H9 (cell line): ENCODE results near the gene CLEC16A. TPM values are rescaled to one million over a fixed set of nuclear protein-coding genes. Genes with fewer than 3 reads are reported as not detected.

Experiments
- DNase-seq: peaks from one replicate; pipeline ENCODE4 v3.0.0-alpha.2; 2017
- H2AFZ ChIP-seq: one replicate; pipeline ENCODE4 v1.6.1; 2013; ENCODE audit warnings: mild to moderate bottlenecking, low read length, control low read depth, moderate library complexity
- H2AK5ac ChIP-seq: 2 replicates; pipeline ENCODE4 v1.6.1; 2013; ENCODE audit warnings: low read length, control low read depth, mixed read lengths; ENCODE audit not compliant: insufficient read length
- H2BK120ac ChIP-seq: one replicate; pipeline ENCODE4 v1.6.1; 2013; ENCODE audit warnings: low read depth, mild to moderate bottlenecking, low read length, control low read depth, inconsistent platforms; ENCODE audit not compliant: poor library complexity, severe bottlenecking
- H2BK12ac ChIP-seq: 2 replicates; pipeline ENCODE4 v1.6.1; 2013; ENCODE audit warnings: low read length, control low read depth, mixed read lengths, low read depth; ENCODE audit not compliant: insufficient read length
- H2BK15ac ChIP-seq: 2 replicates; pipeline ENCODE4 v1.6.1; 2013; ENCODE audit warnings: low read depth, low read length, control low read depth
- H2BK20ac ChIP-seq: one replicate; pipeline ENCODE4 v1.6.1; 2013; ENCODE audit warnings: low read depth, mild to moderate bottlenecking, low read length, control low read depth, inconsistent platforms; ENCODE audit not compliant: poor library complexity, severe bottlenecking
- H2BK5ac ChIP-seq: 2 replicates; pipeline ENCODE4 v1.6.1; 2013; ENCODE audit warnings: low read length, control low read depth, mixed read lengths; ENCODE audit not compliant: insufficient read length
- H3K14ac ChIP-seq: 2 replicates; pipeline ENCODE4 v1.6.1; 2013; ENCODE audit warnings: low read length, control low read depth; ENCODE audit not compliant: insufficient read depth
- H3K18ac ChIP-seq: 2 replicates; pipeline ENCODE4 v1.6.1; 2013; ENCODE audit warnings: low read depth, mild to moderate bottlenecking, mixed read lengths, low read length, control low read depth; ENCODE audit not compliant: insufficient read length
- H3K23ac ChIP-seq: 2 replicates; pipeline ENCODE4 v1.6.1; 2013; ENCODE audit warnings: low read length, control low read depth, mixed read lengths, low read depth; ENCODE audit not compliant: insufficient read length
- H3K23me2 ChIP-seq: 2 replicates; pipeline ENCODE4 v1.6.1; 2013; ENCODE audit warnings: low read depth, mild to moderate bottlenecking, mixed read lengths, low read length, control low read depth; ENCODE audit not compliant: insufficient read length, poor library complexity, severe bottlenecking
- H3K27ac ChIP-seq: 2 replicates; pipeline ENCODE4 v1.5.1; 2013; ENCODE audit warnings: low read length, control low read depth, mixed read lengths, low read depth; ENCODE audit not compliant: insufficient read length
- H3K27me3 ChIP-seq: 2 replicates; pipeline ENCODE4 v1.6.1; 2013; ENCODE audit warnings: low read length, control low read depth, inconsistent platforms; ENCODE audit not compliant: insufficient read depth
- H3K4ac ChIP-seq: 2 replicates; pipeline ENCODE4 v1.6.1; 2013; ENCODE audit warnings: low read depth, mild to moderate bottlenecking, control low read depth, inconsistent platforms, low read length, moderate library complexity
- H3K4me1 ChIP-seq: 2 replicates; pipeline ENCODE4 v1.6.1; 2013; ENCODE audit warnings: low read length, control low read depth, inconsistent platforms; ENCODE audit not compliant: insufficient read depth
- H3K4me2 ChIP-seq: 2 replicates; pipeline ENCODE4 v1.6.1; 2013; ENCODE audit warnings: low read length, control low read depth, mixed read lengths; ENCODE audit not compliant: insufficient read length, insufficient read depth
- H3K56ac ChIP-seq: 2 replicates; pipeline ENCODE4 v1.6.1; 2013; ENCODE audit warnings: low read depth, mild to moderate bottlenecking, mixed read lengths, low read length, control low read depth; ENCODE audit not compliant: insufficient read length
- H3K79me1 ChIP-seq: 2 replicates; pipeline ENCODE4 v1.6.1; 2013; ENCODE audit warnings: low read depth, mild to moderate bottlenecking, moderate library complexity, low read length, control low read depth, inconsistent platforms; ENCODE audit not compliant: insufficient read depth, poor library complexity, severe bottlenecking
- H3K79me2 ChIP-seq: 2 replicates; pipeline ENCODE4 v1.6.1; 2013; ENCODE audit warnings: low read length, control low read depth, inconsistent platforms; ENCODE audit not compliant: insufficient read depth
- H3K9ac ChIP-seq: 2 replicates; pipeline ENCODE4 v1.6.1; 2013; ENCODE audit warnings: low read length, control low read depth, mixed read lengths; ENCODE audit not compliant: insufficient read length; ENCODE audit errors: extremely low read depth
- H3K9me3 ChIP-seq: one replicate; pipeline ENCODE4 v1.6.1; 2013; ENCODE audit warnings: low read depth, low read length, inconsistent platforms; ENCODE audit not compliant: control insufficient read depth
- H3T11ph ChIP-seq: one replicate; pipeline ENCODE4 v1.6.1; 2013; ENCODE audit warnings: mild to moderate bottlenecking, low read length, control low read depth, inconsistent platforms
- H4K20me1 ChIP-seq: one replicate; pipeline ENCODE4 v1.6.1; 2013; ENCODE audit not compliant: control insufficient read depth, insufficient read length, insufficient read depth
- H4K5ac ChIP-seq: 2 replicates; pipeline ENCODE4 v1.6.1; 2013; ENCODE audit warnings: low read depth, mild to moderate bottlenecking, mixed read lengths, low read length, control low read depth; ENCODE audit not compliant: insufficient read length
- H4K8ac ChIP-seq: replicated peaks from 2 replicates; pipeline ENCODE4 v1.6.1; 2013; ENCODE audit warnings: low read length, control low read depth, mixed read lengths, low read depth; ENCODE audit not compliant: insufficient read length
- H4K91ac ChIP-seq: 2 replicates; pipeline ENCODE4 v1.6.1; 2013; ENCODE audit warnings: low read depth, mild to moderate bottlenecking, moderate library complexity, mixed read lengths, low read length, control low read depth; ENCODE audit not compliant: insufficient read length
- H3K27ac Mint-ChIP-seq, 3 experiments: 2 replicates in 2 of 3; 3 replicates in 1 of 3; pipeline ENCODE4 v1.8.0; 2020 to 2021; ENCODE audit warnings: mixed read lengths in 3 of 3, mild to moderate bottlenecking in 1 of 3, moderate library complexity in 1 of 3
- H3K27me3 Mint-ChIP-seq: 2 replicates; pipeline ENCODE4 v1.8.0; 2021; ENCODE audit warnings: low read depth, mild to moderate bottlenecking, moderate library complexity, mixed read lengths
- H3K36me3 Mint-ChIP-seq, 3 experiments: 2 replicates in 2 of 3; 3 replicates in 1 of 3; pipeline ENCODE4 v1.8.0; 2020 to 2021; ENCODE audit warnings: low read depth in 3 of 3, mixed read lengths in 3 of 3; ENCODE audit not compliant: insufficient read depth in 1 of 3
- H3K4me1 Mint-ChIP-seq, 2 experiments: 2 replicates each; pipeline ENCODE4 v1.8.0; 2020; ENCODE audit warnings: mixed read lengths in 2 of 2
- H3K4me3 Mint-ChIP-seq, 2 experiments: 2 replicates in 1 of 2; 3 replicates in 1 of 2; pipeline ENCODE4 v1.8.0; 2020 to 2021; ENCODE audit warnings: mild to moderate bottlenecking in 2 of 2, mixed read lengths in 2 of 2, moderate library complexity in 1 of 2
- H3K9me3 Mint-ChIP-seq, 2 experiments: 2 replicates in 1 of 2; 3 replicates in 1 of 2; pipeline ENCODE4 v1.8.0; 2020; ENCODE audit warnings: mild to moderate bottlenecking in 2 of 2, mixed read lengths in 2 of 2, moderate library complexity in 1 of 2
- CTCF ChIP-seq: fragments of 200-600 bp; sonication (generic); conservative IDR thresholded peaks from 3 replicates; pipeline ENCODE4 v1.8.0; 2021; ENCODE audit warnings: antibody characterized with exemption, mild to moderate bottlenecking
- WGBS: extraction: QIAGEN DNeasy Blood & Tissue Kit; methylation state at CpG from one replicate; pipeline ENCODE4 v1.1.7; 2013; ENCODE audit warnings: missing lambda C conversion rate, low lambda C conversion rate, mixed read lengths; ENCODE audit not compliant: insufficient read length; ENCODE audit errors: extremely low coverage; 5-methylcytosine and 5-hydroxymethylcytosine counted together
- total RNA-seq: library from RNA; stranded (reverse); gene quantifications from 2 replicates; pipeline ENCODE4 v1.2.1, GENCODE V29; 2021

The CLEC16A gene
- total RNA-seq, 1 experiment from 2014 or later, result 15.2 TPM

GRCh38 chr16:11129378-11129781, 185.0 kb downstream of the CLEC16A start:
- no peak overlapping the region for H3K4me2 ChIP-seq
- H2BK20ac ChIP-seq, result no peak overlapping the region
- H3K23ac ChIP-seq, result no peak overlapping the region
- H2BK5ac ChIP-seq, result no peak overlapping the region
- H3K79me1 ChIP-seq, result no peaks in the 10 kb centered on the region
- no peak overlapping the region for H2BK15ac ChIP-seq
- Mint-ChIP-seq H3K9me3 (no peaks in the 10 kb centered on the region), H3K27ac (no peak overlapping the region; a peak in 1 of 7 replicates), H3K4me1 (peaks cover 6 to 9% of the 10 kb centered on the region in 2 experiments), H3K27me3 (no peaks in the 10 kb centered on the region), H3K4me3 (no peak overlapping the region), H3K36me3 (peaks cover 0 to 4% (median 0%) of the 10 kb centered on the region in 3 experiments; a peak in 1 of 7 replicates)
- H3K4ac ChIP-seq, result no peak overlapping the region
- H3K27ac ChIP-seq, result no peak overlapping the region
- no peak overlapping the region for H3K56ac ChIP-seq
- H2AK5ac ChIP-seq, result no peak overlapping the region
- H3K9me3 ChIP-seq, result no peaks in the 10 kb centered on the region
- H3T11ph ChIP-seq, result no peak overlapping the region
- TF ChIP-seq CTCF, result no peak
- H4K91ac ChIP-seq, result no peak overlapping the region
- H3K14ac ChIP-seq, result no peak overlapping the region
- no peaks in the 10 kb centered on the region for H3K79me2 ChIP-seq
- H3K23me2 ChIP-seq, result no peaks in the 10 kb centered on the region
- no peaks in the 10 kb centered on the region for H4K20me1 ChIP-seq
- no peaks in the 10 kb centered on the region for H3K27me3 ChIP-seq
- WGBS, result no CpG with 5 or more reads among the region's 4 CpGs
- H3K18ac ChIP-seq, result no peak overlapping the region
- H4K5ac ChIP-seq, result no peak overlapping the region
- H3K9ac ChIP-seq, result no peak overlapping the region
- no peak for DNase-seq
- no peak overlapping the region for H2BK12ac ChIP-seq
- H4K8ac ChIP-seq, result no peak overlapping the region
- H2BK120ac ChIP-seq, result no peak overlapping the region
- no peak overlapping the region for H2AFZ ChIP-seq
- H3K4me1 ChIP-seq, result no peaks in the 10 kb centered on the region
